ENCODE measurements around the gene ZNF76.

Gene ZNF76

GRCh38 chr6:35220711-35221110 lies 38.8 kb upstream of the ZNF76 start:
- H3K27ac ChIP-seq (ENCODE audit: low read length, poor library complexity, severe bottlenecking): no peak overlapping the region

GRCh38 chr6:35223396-35223795 lies 36.1 kb upstream of the ZNF76 start:
- Histone ChIP-seq H3K14ac (ENCODE audit: low read length in 2 of 2) (no peak overlapping the region), H3K23ac (ENCODE audit: low read length in 2 of 2) (no peak overlapping the region), H4K91ac (ENCODE audit: low read length) (no peak overlapping the region), H3K79me1 (replicated peaks; ENCODE audit: low read length, poor library complexity, severe bottlenecking) (peaks cover 1% of the 10 kb centered on the region), H4K8ac (ENCODE audit: low read length) (no peak overlapping the region), H3K36me3 (ENCODE audit: control insufficient read depth in 1 of 2, insufficient read depth in 2 of 2, low read depth in 1 of 2, low read length in 2 of 2) (peaks cover 0 to 18% of the 10 kb centered on the region in 2 experiments), H3K4me2 (ENCODE audit: low read length, poor library complexity, severe bottlenecking) (no peak overlapping the region), H3K4me3 (ENCODE audit: insufficient read depth in 1 of 2, low read depth in 1 of 2, low read length in 2 of 2) (no peak overlapping the region), H3K27me3 (ENCODE audit: control insufficient read depth in 1 of 2, insufficient read depth in 1 of 2, low read length in 2 of 2) (peaks cover 0 to 16% of the 10 kb centered on the region in 2 experiments), H3K4ac (ENCODE audit: low read depth in 1 of 2, low read length in 2 of 2) (no peak overlapping the region), H3K9me3 (ENCODE audit: control insufficient read depth, low read length) (no peaks in the 10 kb centered on the region), H2BK12ac (ENCODE audit: low read length in 2 of 2) (no peak overlapping the region), H3K4me1 (ENCODE audit: control insufficient read depth, insufficient read depth, low read depth, low read length) (peaks cover 3% of the 10 kb centered on the region), H2BK5ac (ENCODE audit: low read depth, low read length, poor library complexity, severe bottlenecking) (no peak overlapping the region), H2BK120ac (ENCODE audit: low read depth, low read length) (no peak overlapping the region), H2AK5ac (ENCODE audit: low read length, severe bottlenecking) (no peak overlapping the region), H2BK15ac (ENCODE audit: low read depth, poor library complexity, severe bottlenecking) (no peak overlapping the region), H2AFZ (ENCODE audit: low read depth, low read length) (no peak overlapping the region), H3K18ac (ENCODE audit: low read depth in 1 of 2, low read length in 2 of 2) (no peak overlapping the region), H3K27ac (ENCODE audit: low read length, poor library complexity, severe bottlenecking) (no peak overlapping the region), H3K9ac (ENCODE audit: low read length) (no peak overlapping the region)
- 69% methylated on average over 2 of the region's 2 CpGs for WGBS
- no peak for DNase-seq

More at GRCh38 chr6:35220711-35221110, 38.8 kb upstream of the ZNF76 start:
- Histone ChIP-seq H3K9ac (ENCODE audit: low read length) (no peak overlapping the region), H2BK15ac (ENCODE audit: low read depth, poor library complexity, severe bottlenecking) (no peak overlapping the region), H2BK5ac (ENCODE audit: low read depth, low read length, poor library complexity, severe bottlenecking) (no peak overlapping the region), H2BK12ac (ENCODE audit: low read length in 2 of 2) (no peak overlapping the region), H3K18ac (ENCODE audit: low read depth in 1 of 2, low read length in 2 of 2) (no peak overlapping the region), H4K91ac (ENCODE audit: low read length) (peak overlapping the region; percentile 53), H3K4me2 (ENCODE audit: low read length, poor library complexity, severe bottlenecking) (no peak overlapping the region), H4K8ac (ENCODE audit: low read length) (no peak overlapping the region), H3K14ac (ENCODE audit: low read length in 2 of 2) (no peak overlapping the region), H2AFZ (ENCODE audit: low read depth, low read length) (no peak overlapping the region), H3K23ac (ENCODE audit: low read length in 2 of 2) (no peak overlapping the region), H3K4ac (ENCODE audit: low read depth in 1 of 2, low read length in 2 of 2) (no peak overlapping the region), H2BK120ac (ENCODE audit: low read depth, low read length) (no peak overlapping the region), H3K27me3 (ENCODE audit: control insufficient read depth in 1 of 2, insufficient read depth in 1 of 2, low read length in 2 of 2) (peaks cover 0 to 36% of the 10 kb centered on the region in 2 experiments), H3K9me3 (ENCODE audit: control insufficient read depth, low read length) (no peaks in the 10 kb centered on the region), H3K4me1 (ENCODE audit: control insufficient read depth, insufficient read depth, low read depth, low read length) (peaks cover 3% of the 10 kb centered on the region), H3K79me1 (replicated peaks; ENCODE audit: low read length, poor library complexity, severe bottlenecking) (peaks cover 1% of the 10 kb centered on the region), H3K4me3 (ENCODE audit: insufficient read depth in 1 of 2, low read depth in 1 of 2, low read length in 2 of 2) (no peak overlapping the region), H3K36me3 (ENCODE audit: control insufficient read depth in 1 of 2, insufficient read depth in 2 of 2, low read depth in 1 of 2, low read length in 2 of 2) (peaks cover 0 to 16% of the 10 kb centered on the region in 2 experiments), H2AK5ac (ENCODE audit: low read length, severe bottlenecking) (no peak overlapping the region)
- 100% methylated on average over 1 of the region's 1 CpG for WGBS
- no peak for DNase-seq

- H3K27ac ChIP-seq (ENCODE audit: low read length, poor library complexity, severe bottlenecking): no peak overlapping the region
- H2AK5ac ChIP-seq (ENCODE audit: low read length, severe bottlenecking): no peak overlapping the region
- no peaks in the 10 kb centered on the region for H3K9me3 ChIP-seq (ENCODE audit: control insufficient read depth, low read length)
- H2BK120ac ChIP-seq (ENCODE audit: low read depth, low read length): no peak overlapping the region
- 96% methylated on average over 4 of the region's 4 CpGs for WGBS
- H3K9ac ChIP-seq (ENCODE audit: low read length): no peak overlapping the region
- peak overlapping the region; percentile 40 for H4K8ac ChIP-seq (ENCODE audit: low read length)
- H3K79me1 ChIP-seq (replicated peaks; ENCODE audit: low read length, poor library complexity, severe bottlenecking): peaks cover 1% of the 10 kb centered on the region
- peaks cover 0 to 16% of the 10 kb centered on the region in 2 experiments for H3K27me3 ChIP-seq (ENCODE audit: control insufficient read depth in 1 of 2, insufficient read depth in 1 of 2, low read length in 2 of 2)
- H3K4ac ChIP-seq (ENCODE audit: low read depth in 1 of 2, low read length in 2 of 2): no peak overlapping the region
- no peak overlapping the region for H3K4me3 ChIP-seq (ENCODE audit: insufficient read depth in 1 of 2, low read depth in 1 of 2, low read length in 2 of 2)
- no peak overlapping the region for H2BK5ac ChIP-seq (ENCODE audit: low read depth, low read length, poor library complexity, severe bottlenecking)
- peaks cover 3% of the 10 kb centered on the region for H3K4me1 ChIP-seq (ENCODE audit: control insufficient read depth, insufficient read depth, low read depth, low read length)
- H2BK15ac ChIP-seq (ENCODE audit: low read depth, poor library complexity, severe bottlenecking): no peak overlapping the region
- H3K23ac ChIP-seq (ENCODE audit: low read length in 2 of 2): no peak overlapping the region
- no peak overlapping the region for H2AFZ ChIP-seq (ENCODE audit: low read depth, low read length)
- DNase-seq: no peak
- H2BK12ac ChIP-seq (ENCODE audit: low read length in 2 of 2): no peak overlapping the region
- no peak overlapping the region for H3K14ac ChIP-seq (ENCODE audit: low read length in 2 of 2)
- H3K4me2 ChIP-seq (ENCODE audit: low read length, poor library complexity, severe bottlenecking): no peak overlapping the region
- peaks cover 0 to 23% of the 10 kb centered on the region in 2 experiments for H3K36me3 ChIP-seq (ENCODE audit: control insufficient read depth in 1 of 2, insufficient read depth in 2 of 2, low read depth in 1 of 2, low read length in 2 of 2)
- H4K91ac ChIP-seq (ENCODE audit: low read length): no peak overlapping the region
- no peak overlapping the region for H3K18ac ChIP-seq (ENCODE audit: low read depth in 1 of 2, low read length in 2 of 2)
Measured at GRCh38 chr6:35224720-35225119, 34.8 kb upstream of the ZNF76 start.

GRCh38 chr6:35228481-35228880 lies 31.1 kb upstream of the ZNF76 start:
- H3K4me3 ChIP-seq (ENCODE audit: insufficient read depth in 1 of 2, low read depth in 1 of 2, low read length in 2 of 2): no peak overlapping the region
- no peak overlapping the region for H3K9ac ChIP-seq (ENCODE audit: low read length)
- H2AK5ac ChIP-seq (ENCODE audit: low read length, severe bottlenecking): no peak overlapping the region
- H3K14ac ChIP-seq (ENCODE audit: low read length in 2 of 2): no peak overlapping the region
- no peak overlapping the region for H2BK15ac ChIP-seq (ENCODE audit: low read depth, poor library complexity, severe bottlenecking)
- WGBS: 95% methylated on average over 6 of the region's 6 CpGs
- H3K79me1 ChIP-seq (replicated peaks; ENCODE audit: low read length, poor library complexity, severe bottlenecking): peaks cover 1% of the 10 kb centered on the region
- no peak overlapping the region for H2AFZ ChIP-seq (ENCODE audit: low read depth, low read length)
- no peak overlapping the region for H2BK12ac ChIP-seq (ENCODE audit: low read length in 2 of 2)
- H3K9me3 ChIP-seq (ENCODE audit: control insufficient read depth, low read length): no peaks in the 10 kb centered on the region
- no peak overlapping the region for H3K18ac ChIP-seq (ENCODE audit: low read depth in 1 of 2, low read length in 2 of 2)
- H3K4ac ChIP-seq (ENCODE audit: low read depth in 1 of 2, low read length in 2 of 2): peak overlapping the region in 1 of 2 experiments; percentile 73
- no peak overlapping the region for H4K8ac ChIP-seq (ENCODE audit: low read length)
- no peak for DNase-seq
- no peak overlapping the region for H3K27ac ChIP-seq (ENCODE audit: low read length, poor library complexity, severe bottlenecking)
- H3K4me1 ChIP-seq (ENCODE audit: control insufficient read depth, insufficient read depth, low read depth, low read length): peaks cover 1% of the 10 kb centered on the region
- H3K23ac ChIP-seq (ENCODE audit: low read length in 2 of 2): no peak overlapping the region
- no peak overlapping the region for H2BK120ac ChIP-seq (ENCODE audit: low read depth, low read length)
- peaks cover 17 to 36% of the 10 kb centered on the region in 2 experiments for H3K36me3 ChIP-seq (ENCODE audit: control insufficient read depth in 1 of 2, insufficient read depth in 2 of 2, low read depth in 1 of 2, low read length in 2 of 2)
- H3K27me3 ChIP-seq (ENCODE audit: control insufficient read depth in 1 of 2, insufficient read depth in 1 of 2, low read length in 2 of 2): no peaks in the 10 kb centered on the region
- H3K4me2 ChIP-seq (ENCODE audit: low read length, poor library complexity, severe bottlenecking): no peak overlapping the region
- H2BK5ac ChIP-seq (ENCODE audit: low read depth, low read length, poor library complexity, severe bottlenecking): no peak overlapping the region
- no peak overlapping the region for H4K91ac ChIP-seq (ENCODE audit: low read length)
